Endothelial cell of umbilical vein (primary cell): Measurements from ENCODE around the gene CLASRP. TPM values are rescaled to one million over a fixed set of nuclear protein-coding genes. Genes with fewer than 3 reads are reported as not detected.

Source experiments
- BruUV-seq: library from RNA; stranded (reverse); fragments of 400-500 nt; replicated peaks from 2 replicates; lab custom pipeline; 2021; lab: Mats Ljungman, UMichigan
- CTCF ChIA-PET: fragments of 300-600, 350-600 bp; sonication (Branson Sonifier 250); formaldehyde crosslinking; loops from one replicate; lab custom pipeline; 2021; ENCODE audit warnings: antibody characterized with exemption, inconsistent platforms; lab: Charles Lee
- POLR2A ChIA-PET: fragments of 300-600, 350-600 bp; sonication (Branson Sonifier 250); formaldehyde crosslinking; loops from one replicate; lab custom pipeline; 2021; ENCODE audit warnings: antibody characterized with exemption, inconsistent platforms; lab: Charles Lee
- DNase-seq: peaks from one replicate; pipeline ENCODE4 v3.0.0-alpha.2; 2011; ENCODE audit warnings: low read depth, low spot score
- FAIRE-seq: peaks from 2 replicates; lab custom pipeline; 2011; peaks lifted over from hg19 to GRCh38; lab: Jason Lieb, UNC
- H2AFZ ChIP-seq: 2 replicates; pipeline ENCODE4 v1.6.0; 2012; ENCODE audit warnings: low read depth, low read length, control low read depth, inconsistent platforms
- H3K27ac ChIP-seq: 2 replicates; pipeline ENCODE4 v1.5.1; 2011; ENCODE audit warnings: low read depth, mild to moderate bottlenecking, control low read depth, low read length, moderate library complexity; ENCODE audit not compliant: insufficient read depth
- H3K27me3 ChIP-seq, 2 experiments: 2 replicates each; pipeline versions ENCODE4 v1.6.0 to v1.6.1; 2011; ENCODE audit warnings: low read length in 2 of 2, mixed read lengths in 1 of 2; ENCODE audit not compliant: control insufficient read depth in 2 of 2, insufficient read depth in 2 of 2
- H3K36me3 ChIP-seq, 2 experiments: 2 replicates in 1 of 2; 3 replicates in 1 of 2; pipeline ENCODE4 v1.5.1; 2011; ENCODE audit warnings: low read length in 2 of 2, mild to moderate bottlenecking in 1 of 2, moderate library complexity in 1 of 2; ENCODE audit not compliant: control insufficient read depth in 2 of 2, insufficient read depth in 2 of 2; ENCODE audit errors: extremely low read depth in 1 of 2
- H3K4me1 ChIP-seq: 3 replicates; pipeline ENCODE4 v1.5.1; 2011; ENCODE audit warnings: mild to moderate bottlenecking, low read length; ENCODE audit not compliant: control insufficient read depth, insufficient read depth; ENCODE audit errors: extremely low read depth
- H3K4me2 ChIP-seq: 2 replicates; pipeline ENCODE4 v1.6.1; 2011; ENCODE audit warnings: low read length, control low read depth, mixed read lengths; ENCODE audit not compliant: insufficient read depth
- H3K4me3 ChIP-seq, 3 experiments: fragments of 200-600 bp in 1 of 3; sonication (generic), shearing (Covaris generic) in 1 of 3; replicated peaks in 1 of 3; 2 replicates each; pipeline ENCODE4 v1.5.1; 2011 to 2016; ENCODE audit warnings: control low read depth in 3 of 3, low read length in 3 of 3, mild to moderate bottlenecking in 2 of 3, inconsistent platforms in 1 of 3, low read depth in 1 of 3, moderate library complexity in 1 of 3; ENCODE audit not compliant: insufficient read depth in 1 of 3
- H3K79me2 ChIP-seq: 2 replicates; pipeline ENCODE4 v1.6.0; 2012; ENCODE audit warnings: low read length, inconsistent platforms; ENCODE audit not compliant: control insufficient read depth, insufficient read depth
- H3K9ac ChIP-seq: replicated peaks from 2 replicates; pipeline ENCODE3; 2011; ENCODE audit warnings: low read length, control low read depth; ENCODE audit not compliant: insufficient read depth; ENCODE audit errors: extremely low read depth
- H3K9me1 ChIP-seq: replicated peaks from 3 replicates; pipeline ENCODE4 v1.6.0; 2011; ENCODE audit warnings: mild to moderate bottlenecking, low read length; ENCODE audit not compliant: control insufficient read depth, insufficient read depth; ENCODE audit errors: extremely low read depth
- H3K9me3 ChIP-seq: replicated peaks from 2 replicates; pipeline ENCODE4 v1.5.1; 2012; ENCODE audit warnings: low read length, inconsistent platforms; ENCODE audit not compliant: control insufficient read depth, insufficient read depth
- H4K20me1 ChIP-seq: replicated peaks from 2 replicates; pipeline ENCODE3; 2011; ENCODE audit warnings: mild to moderate bottlenecking, low read length; ENCODE audit not compliant: control insufficient read depth, insufficient read depth; ENCODE audit errors: extremely low read depth
- CTCF ChIP-seq, 2 donors: IDR thresholded peaks; 1 replicate in 1 of 2; 2 replicates in 1 of 2; pipeline ENCODE4 v1.5.1; 2011; ENCODE audit warnings: low read length in 2 of 2, mild to moderate bottlenecking in 2 of 2, moderate library complexity in 2 of 2, control low read depth in 1 of 2, inconsistent platforms in 1 of 2, low read depth in 1 of 2; ENCODE audit not compliant: insufficient read depth in 1 of 2; ENCODE audit errors: extremely low read depth in 1 of 2
- EZH2 ChIP-seq: IDR thresholded peaks from 2 replicates; pipeline ENCODE4 v1.6.1; 2012; ENCODE audit warnings: borderline replicate concordance, low read depth, mild to moderate bottlenecking, moderate library complexity, low read length, inconsistent platforms; ENCODE audit not compliant: severe bottlenecking
- FOS ChIP-seq: IDR thresholded peaks from 2 replicates; pipeline ENCODE4 v1.6.1; 2011; ENCODE audit warnings: mild to moderate bottlenecking, low read length, moderate library complexity, borderline replicate concordance; ENCODE audit not compliant: insufficient read depth
- GATA2 ChIP-seq: IDR thresholded peaks from 2 replicates; pipeline ENCODE4 v1.7.0; 2011; ENCODE audit warnings: low read depth, mild to moderate bottlenecking, moderate library complexity, mixed read lengths, low read length; ENCODE audit not compliant: insufficient read length, insufficient read depth
- JUN ChIP-seq: IDR thresholded peaks from 2 replicates; pipeline ENCODE4 v1.6.1; 2011; ENCODE audit warnings: borderline replicate concordance, low read depth; ENCODE audit not compliant: insufficient read length, insufficient read depth
- MAX ChIP-seq: IDR thresholded peaks from 2 replicates; pipeline ENCODE4 v1.6.1; 2011; ENCODE audit not compliant: insufficient read depth, insufficient read length
- MYC ChIP-seq: IDR thresholded peaks from one replicate; pipeline ENCODE4 v1.6.1; 2011; ENCODE audit warnings: mild to moderate bottlenecking, low read depth, low read length
- POLR2A ChIP-seq: IDR thresholded peaks from 2 replicates; pipeline ENCODE4 v1.6.1; 2012; ENCODE audit warnings: low read depth, mild to moderate bottlenecking, control low read depth, low read length
- POLR2AphosphoS5 ChIP-seq: IDR thresholded peaks from 2 replicates; pipeline ENCODE4 v1.6.1; 2012; ENCODE audit warnings: low read depth, mild to moderate bottlenecking, control low read depth, low read length, moderate library complexity; ENCODE audit not compliant: insufficient read depth
- dilution Hi-C: fragments of 300-500 bp; cut with MboI; formaldehyde crosslinking; loops from one replicate; pipeline ENCODE4 v1.15.0; 2019; ENCODE audit warnings: low sequenced_read_pairs; ENCODE audit not compliant: extremely low pct_ligation_motif_present
- intact Hi-C: fragments of 100-400 bp; cut with micrococcal nuclease; formaldehyde crosslinking; loops from one replicate; pipeline ENCODE4 v1.10.0; 2022
- polyA plus RNA-seq, 4 experiments: library from polyadenylated mRNA; depleted of rRNA in 3 of 4; stranded (reverse) in 3 of 4; unstranded in 1 of 4; fragments of >200 nt; gene quantifications; 2 replicates each; pipeline versions ENCODE4 v1.2.1 to v1.2.3, GENCODE V29; 2011 to 2012; ENCODE audit warnings: missing spikeins in 1 of 4
- total RNA-seq: library from RNA; stranded (reverse); gene quantifications from 2 replicates; pipeline ENCODE4 v1.2.3, GENCODE V29; 2021

CLASRP gene
- total and polyA plus RNA-seq, 2 donors (not counting 3 experiments of a cell fraction or from before 2014, with no cell fraction given) = 40.7 to 70.7 TPM

GRCh38 chr19:45061965-45062364 lies 23.1 kb downstream of the CLASRP start:
- Histone ChIP-seq H3K79me2 (no peaks in the 10 kb centered on the region), H3K4me2 (no peak overlapping the region), H4K20me1 (no peaks in the 10 kb centered on the region), H3K9me1 (no peaks in the 10 kb centered on the region), H3K27ac (no peak overlapping the region), H3K4me1 (no peaks in the 10 kb centered on the region), H3K9ac (no peak overlapping the region), H2AFZ (no peak overlapping the region), H3K36me3 (peaks cover 14 to 69% of the 10 kb centered on the region in 2 experiments), H3K9me3 (no peaks in the 10 kb centered on the region), H3K27me3 (no peaks in the 10 kb centered on the region), H3K4me3 (no peak overlapping the region)
- TF ChIP-seq POLR2AphosphoS5 = no peak
- TF ChIP-seq FOS = no peak
- no peak for TF ChIP-seq CTCF (IDR thresholded peaks at IDR 0.05; ENCODE audit: extremely low read depth in 1 of 2, insufficient read depth in 1 of 2, low read depth in 1 of 2, low read length in 2 of 2)
- no peak for TF ChIP-seq MYC
- TF ChIP-seq JUN = no peak
- TF ChIP-seq GATA2 = no peak
- no peak for TF ChIP-seq POLR2A
- TF ChIP-seq MAX = no peak
- TF ChIP-seq EZH2 = no peak
- ChIA-PET CTCF (no interaction called here), POLR2A (no interaction called here)
- DNase-seq = no peak
- no TSS peak for BruUV-seq
- intact Hi-C loops (no loop called here), dilution Hi-C loops (no loop called here)
- FAIRE-seq = no peak
